HepG2 (cell line): ENCODE measurements around the gene NCLN. TPM values are rescaled to one million over a fixed set of nuclear protein-coding genes. Genes with fewer than 3 reads are reported as not detected.

ENCODE experiments used
- ATAC-seq: fragments of 200-7000 bp; cut with Tn5 transposase; 3 replicates; pipeline ENCODE4 v1.9.1; 2020; ENCODE audit warnings: mild to moderate bottlenecking, moderate library complexity
- BruUV-seq: library from RNA; stranded (reverse); fragments of 400-500 nt; replicated peaks from 2 replicates; lab custom pipeline; 2021; lab: Mats Ljungman, UMichigan
- CTCF ChIA-PET: fragments of 300-600 bp; formaldehyde crosslinking; extraction: SDS; loops from one replicate; lab custom pipeline; 2021; ENCODE audit warnings: low total read pairs, inconsistent platforms, low intra/inter-chr PET ratio; lab: Yijun Ruan, JAX
- POLR2A ChIA-PET: fragments of 350-600 bp; sonication (Branson Sonifier 250); formaldehyde crosslinking; loops from one replicate; lab custom pipeline; 2020; ENCODE audit warnings: antibody characterized with exemption, inconsistent platforms; lab: Yijun Ruan, JAX
- DNase-seq: peaks from one replicate; pipeline ENCODE4 v3.0.0-alpha.2; 2015; ENCODE audit warnings: low spot score
- FAIRE-seq: peaks from 3 replicates; lab custom pipeline; 2011; peaks lifted over from hg19 to GRCh38; lab: Jason Lieb, UNC
- H2AFZ ChIP-seq: one replicate; pipeline ENCODE4 v1.6.1; 2011; ENCODE audit warnings: low read length, inconsistent platforms
- H3K27ac ChIP-seq: fragments of 300-600 bp; 3 replicates; pipeline ENCODE4 v1.8.0; 2011; ENCODE audit warnings: mixed run types, mild to moderate bottlenecking, mixed read lengths, low read length, inconsistent platforms; ENCODE audit not compliant: insufficient read depth; ENCODE audit errors: extremely low read length
- H3K27me3 ChIP-seq, 2 experiments: fragments of 200-600 bp in 1 of 2; 2 replicates in 1 of 2; 3 replicates in 1 of 2; pipeline versions ENCODE4 v1.6.0 to v1.8.0; 2011; ENCODE audit warnings: low read length in 2 of 2, mild to moderate bottlenecking in 2 of 2, moderate library complexity in 2 of 2, inconsistent platforms in 1 of 2; ENCODE audit not compliant: insufficient read depth in 2 of 2, control insufficient read depth in 1 of 2
- H3K36me3 ChIP-seq, 2 experiments: fragments of 200-600 bp in 1 of 2; replicated peaks in 1 of 2; 2 replicates in 1 of 2; 3 replicates in 1 of 2; pipeline versions ENCODE4 v1.5.1 to v1.8.0; 2011; ENCODE audit warnings: low read length in 2 of 2, inconsistent platforms in 1 of 2; ENCODE audit not compliant: insufficient read depth in 2 of 2, control insufficient read depth in 1 of 2
- H3K4me1 ChIP-seq: 2 replicates; pipeline ENCODE4 v1.5.1; 2012; ENCODE audit warnings: low read length, inconsistent platforms; ENCODE audit not compliant: insufficient read depth
- H3K4me2 ChIP-seq: 2 replicates; pipeline ENCODE4 v1.6.0; 2011; ENCODE audit warnings: low read depth, low read length, inconsistent platforms
- H3K4me3 ChIP-seq, 3 experiments: fragments of 200-600 bp in 1 of 3; sonication (generic), shearing (Covaris generic) in 1 of 3; replicated peaks in 1 of 3; 2 replicates each; pipeline ENCODE4 v1.5.1; 2011 to 2016; ENCODE audit warnings: low read length in 3 of 3, inconsistent platforms in 2 of 3, low read depth in 2 of 3, mild to moderate bottlenecking in 2 of 3, control low read depth in 1 of 3, mixed read lengths in 1 of 3; ENCODE audit not compliant: insufficient read depth in 1 of 3
- H3K79me2 ChIP-seq: one replicate; pipeline ENCODE4 v1.6.1; 2011; ENCODE audit warnings: low read length, inconsistent platforms; ENCODE audit not compliant: insufficient read depth
- H3K9ac ChIP-seq: 2 replicates; pipeline ENCODE4 v1.6.0; 2011; ENCODE audit warnings: mild to moderate bottlenecking, low read depth, low read length, inconsistent platforms; ENCODE audit not compliant: insufficient read depth
- H3K9me3 ChIP-seq: 2 replicates; pipeline ENCODE4 v1.5.1; 2012; ENCODE audit warnings: mild to moderate bottlenecking, low read length
- H4K20me1 ChIP-seq: 2 replicates; pipeline ENCODE4 v1.6.0; 2011; ENCODE audit warnings: inconsistent platforms, mild to moderate bottlenecking, low read length, moderate library complexity; ENCODE audit not compliant: insufficient read depth
- ATF7 ChIP-seq, 2 experiments: fragments of 450-650 bp in 1 of 2; sonication (generic) in 1 of 2; formaldehyde crosslinking in 1 of 2; IDR thresholded peaks; 2 replicates each; pipeline versions ENCODE4 v1.4.0 to v1.6.1; 2016 to 2020; ENCODE audit warnings: antibody characterized with exemption in 1 of 2, mild to moderate bottlenecking in 1 of 2, missing genetic modification reagents in 1 of 2
- BCL6 ChIP-seq: IDR thresholded peaks from 2 replicates; pipeline ENCODE4 v1.6.1; 2016; ENCODE audit warnings: missing genetic modification reagents, missing compliant biosample characterization
- ELF4 ChIP-seq: sonication (generic); formaldehyde crosslinking; IDR thresholded peaks from 2 replicates; pipeline ENCODE4 v1.5.0; 2020; ENCODE audit warnings: missing genetic modification reagents, mild to moderate bottlenecking, moderate library complexity, borderline replicate concordance
- HDAC1 ChIP-seq: sonication (generic); formaldehyde crosslinking; IDR thresholded peaks from 2 replicates; pipeline ENCODE4 v1.5.1; 2020; ENCODE audit warnings: mild to moderate bottlenecking, missing genetic modification reagents
- MTA1 ChIP-seq: sonication (generic); formaldehyde crosslinking; IDR thresholded peaks from 2 replicates; pipeline ENCODE4 v1.4.0; 2020; ENCODE audit warnings: missing genetic modification reagents, mild to moderate bottlenecking, borderline replicate concordance
- MXD4 ChIP-seq: IDR thresholded peaks from 2 replicates; pipeline ENCODE4 v1.6.1; 2016; ENCODE audit warnings: mild to moderate bottlenecking, missing biosample characterization, missing genetic modification reagents
- RCOR2 ChIP-seq: IDR thresholded peaks from 2 replicates; pipeline ENCODE4 v1.6.1; 2016; ENCODE audit warnings: missing biosample characterization, missing genetic modification reagents
- SAP130 ChIP-seq: IDR thresholded peaks from 2 replicates; pipeline ENCODE4 v1.6.1; 2016; ENCODE audit warnings: low read depth
- SCMH1 ChIP-seq: sonication (generic); formaldehyde crosslinking; IDR thresholded peaks from 2 replicates; pipeline ENCODE4 v1.9.0; 2021; ENCODE audit warnings: missing genetic modification reagents, mild to moderate bottlenecking, borderline replicate concordance
- SNAPC5 ChIP-seq: sonication (generic); formaldehyde crosslinking; IDR thresholded peaks from 2 replicates; pipeline ENCODE4 v1.8.1; 2023; ENCODE audit warnings: mild to moderate bottlenecking, missing genetic modification reagents, borderline replicate concordance
- SP5 ChIP-seq: IDR thresholded peaks from 2 replicates; pipeline ENCODE4 v1.6.1; 2016; ENCODE audit warnings: low read depth, borderline replicate concordance
- TGIF2 ChIP-seq: IDR thresholded peaks from 2 replicates; pipeline ENCODE4 v1.6.1; 2016; ENCODE audit warnings: control low read depth, missing compliant biosample characterization
- THRA ChIP-seq: sonication (generic); formaldehyde crosslinking; IDR thresholded peaks from 2 replicates; pipeline ENCODE4 v1.4.0; 2020; ENCODE audit warnings: missing genetic modification reagents, borderline replicate concordance
- ZFP37 ChIP-seq: sonication (generic); formaldehyde crosslinking; IDR thresholded peaks from 2 replicates; pipeline ENCODE4 v1.4.0; 2020; ENCODE audit warnings: missing genetic modification reagents, borderline replicate concordance
- ZNF180 ChIP-seq: sonication (generic); formaldehyde crosslinking; IDR thresholded peaks from 2 replicates; pipeline ENCODE4 v1.4.0; 2020; ENCODE audit warnings: low read depth, missing genetic modification reagents, borderline replicate concordance
- ZNF317 ChIP-seq: sonication (generic); formaldehyde crosslinking; IDR thresholded peaks from 2 replicates; pipeline ENCODE4 v1.5.0; 2020; ENCODE audit warnings: mild to moderate bottlenecking, missing genetic modification reagents
- ZNF326 ChIP-seq: sonication (generic); formaldehyde crosslinking; IDR thresholded peaks from 2 replicates; pipeline ENCODE4 v1.4.0; 2020; ENCODE audit warnings: missing genetic modification reagents, borderline replicate concordance
- ZNF772 ChIP-seq: sonication (generic); formaldehyde crosslinking; IDR thresholded peaks from 2 replicates; pipeline ENCODE4 v1.5.0; 2020; ENCODE audit warnings: mild to moderate bottlenecking, missing genetic modification reagents
- ZNF816 ChIP-seq: sonication (generic); formaldehyde crosslinking; IDR thresholded peaks from 2 replicates; pipeline ENCODE4 v1.8.0; 2022; ENCODE audit warnings: missing genetic modification reagents, mild to moderate bottlenecking, borderline replicate concordance
- WGBS: methylation state at CpG from one replicate; pipeline ENCODE4 v1.1.6; 2017; ENCODE audit warnings: low lambda C conversion rate; 5-methylcytosine and 5-hydroxymethylcytosine counted together
- in situ Hi-C: cut with HindIII; loops from 2 replicates; pipeline ENCODE4 v1.10.0; 2017; ENCODE audit warnings: low pct_unique_long_range_greater_than_20kb; ENCODE audit not compliant: extremely low pct_ligation_motif_present
- intact Hi-C: fragments of 100-400 bp; cut with micrococcal nuclease; formaldehyde crosslinking; loops from one replicate; pipeline ENCODE4 v1.10.0; 2022; ENCODE audit not compliant: unreplicated experiment
- polyA plus RNA-seq, 8 experiments: library from polyadenylated mRNA; depleted of rRNA in 3 of 8; stranded (reverse) in 7 of 8; unstranded in 1 of 8; fragments of >200 nt; fragmentation: Illumina TruSeq in 4 of 8; extraction: Trizol in 4 of 8; gene quantifications; 2 replicates each; pipeline versions ENCODE4 v1.2.1 to v1.2.3, GENCODE V29; 2011 to 2016; ENCODE audit warnings: low read depth in 4 of 8, missing spikeins in 1 of 8, mixed read lengths in 1 of 8; ENCODE audit not compliant: insufficient read depth in 1 of 8
- total RNA-seq, 5 experiments: library from RNA; depleted of rRNA; stranded (reverse); fragments of >200 nt; fragmentation: Illumina TruSeq; extraction: Trizol; gene quantifications; 2 replicates each; pipeline ENCODE4 v1.2.3, GENCODE V29; 2016; ENCODE audit warnings: low read depth in 1 of 5

The NCLN gene
- total and polyA plus RNA-seq, 2 of the 13 experiments (the other 11 are each of a cell fraction or from before 2014, with no cell fraction given) = 42.6 to 56.0 TPM

GRCh38 chr19:3238066-3238561 is 52.4 kb downstream of the NCLN start:
- Histone ChIP-seq H3K27ac (no peak overlapping the region), H3K9me3 (no peaks in the 10 kb centered on the region), H3K36me3 (no peaks in the 10 kb centered on the region), H3K4me2 (no peak overlapping the region), H2AFZ (no peak overlapping the region), H3K4me1 (no peaks in the 10 kb centered on the region), H3K79me2 (no peaks in the 10 kb centered on the region), H4K20me1 (no peaks in the 10 kb centered on the region), H3K9ac (no peak overlapping the region), H3K4me3 (no peak overlapping the region), H3K27me3 (no peaks in the 10 kb centered on the region)
- DNase-seq = no peak
- ChIA-PET POLR2A (no interaction called here), CTCF (no interaction called here)
- in situ Hi-C loops (no loop called here), intact Hi-C loops (no loop called here)
- no TSS peak for BruUV-seq
- WGBS = 42% methylated on average over 6 of the region's 7 CpGs
- TF ChIP-seq ELF4 (CRISPR knock-in tag) = no peak
- TF ChIP-seq SAP130 (CRISPR knock-in tag) = no peak
- no peak for TF ChIP-seq ZNF772 (CRISPR knock-in tag)
- no peak for TF ChIP-seq ZFP37 (CRISPR knock-in tag)
- TF ChIP-seq TGIF2 (CRISPR knock-in tag) = no peak
- TF ChIP-seq HDAC1 (CRISPR knock-in tag) = no peak
- TF ChIP-seq RCOR2 (CRISPR knock-in tag) = no peak
- TF ChIP-seq MTA1 (CRISPR knock-in tag) = no peak
- no peak for TF ChIP-seq ATF7 (IDR thresholded peaks at IDR 0.05)
- TF ChIP-seq ATF7 (CRISPR knock-in tag; IDR thresholded peaks at IDR 0.05) = no peak
- no peak for TF ChIP-seq SNAPC5
- TF ChIP-seq ZNF180 = no peak
- no peak for TF ChIP-seq THRA (CRISPR knock-in tag)
- no peak for TF ChIP-seq MXD4 (CRISPR knock-in tag)
- no peak for TF ChIP-seq SP5 (CRISPR knock-in tag)
- no peak for TF ChIP-seq ZNF317 (CRISPR knock-in tag)
- TF ChIP-seq SCMH1 (CRISPR knock-in tag) = no peak
- TF ChIP-seq ZNF816 (CRISPR knock-in tag) = no peak
- no peak for TF ChIP-seq ZNF326 (CRISPR knock-in tag)
- no peak for TF ChIP-seq BCL6 (CRISPR knock-in tag)
- no peak for FAIRE-seq
- ATAC-seq = no peak
